ENCODE results near the gene NEK10.
"Not testable (repeated sequence)": the region's sequence is repeated elsewhere in the genome, so short reads cannot be mapped to it uniquely, and the experiment has no call there.

NEK10 gene, protein sequence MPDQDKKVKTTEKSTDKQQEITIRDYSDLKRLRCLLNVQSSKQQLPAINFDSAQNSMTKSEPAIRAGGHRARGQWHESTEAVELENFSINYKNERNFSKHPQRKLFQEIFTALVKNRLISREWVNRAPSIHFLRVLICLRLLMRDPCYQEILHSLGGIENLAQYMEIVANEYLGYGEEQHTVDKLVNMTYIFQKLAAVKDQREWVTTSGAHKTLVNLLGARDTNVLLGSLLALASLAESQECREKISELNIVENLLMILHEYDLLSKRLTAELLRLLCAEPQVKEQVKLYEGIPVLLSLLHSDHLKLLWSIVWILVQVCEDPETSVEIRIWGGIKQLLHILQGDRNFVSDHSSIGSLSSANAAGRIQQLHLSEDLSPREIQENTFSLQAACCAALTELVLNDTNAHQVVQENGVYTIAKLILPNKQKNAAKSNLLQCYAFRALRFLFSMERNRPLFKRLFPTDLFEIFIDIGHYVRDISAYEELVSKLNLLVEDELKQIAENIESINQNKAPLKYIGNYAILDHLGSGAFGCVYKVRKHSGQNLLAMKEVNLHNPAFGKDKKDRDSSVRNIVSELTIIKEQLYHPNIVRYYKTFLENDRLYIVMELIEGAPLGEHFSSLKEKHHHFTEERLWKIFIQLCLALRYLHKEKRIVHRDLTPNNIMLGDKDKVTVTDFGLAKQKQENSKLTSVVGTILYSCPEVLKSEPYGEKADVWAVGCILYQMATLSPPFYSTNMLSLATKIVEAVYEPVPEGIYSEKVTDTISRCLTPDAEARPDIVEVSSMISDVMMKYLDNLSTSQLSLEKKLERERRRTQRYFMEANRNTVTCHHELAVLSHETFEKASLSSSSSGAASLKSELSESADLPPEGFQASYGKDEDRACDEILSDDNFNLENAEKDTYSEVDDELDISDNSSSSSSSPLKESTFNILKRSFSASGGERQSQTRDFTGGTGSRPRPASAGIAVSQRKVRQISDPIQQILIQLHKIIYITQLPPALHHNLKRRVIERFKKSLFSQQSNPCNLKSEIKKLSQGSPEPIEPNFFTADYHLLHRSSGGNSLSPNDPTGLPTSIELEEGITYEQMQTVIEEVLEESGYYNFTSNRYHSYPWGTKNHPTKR

DNA sequence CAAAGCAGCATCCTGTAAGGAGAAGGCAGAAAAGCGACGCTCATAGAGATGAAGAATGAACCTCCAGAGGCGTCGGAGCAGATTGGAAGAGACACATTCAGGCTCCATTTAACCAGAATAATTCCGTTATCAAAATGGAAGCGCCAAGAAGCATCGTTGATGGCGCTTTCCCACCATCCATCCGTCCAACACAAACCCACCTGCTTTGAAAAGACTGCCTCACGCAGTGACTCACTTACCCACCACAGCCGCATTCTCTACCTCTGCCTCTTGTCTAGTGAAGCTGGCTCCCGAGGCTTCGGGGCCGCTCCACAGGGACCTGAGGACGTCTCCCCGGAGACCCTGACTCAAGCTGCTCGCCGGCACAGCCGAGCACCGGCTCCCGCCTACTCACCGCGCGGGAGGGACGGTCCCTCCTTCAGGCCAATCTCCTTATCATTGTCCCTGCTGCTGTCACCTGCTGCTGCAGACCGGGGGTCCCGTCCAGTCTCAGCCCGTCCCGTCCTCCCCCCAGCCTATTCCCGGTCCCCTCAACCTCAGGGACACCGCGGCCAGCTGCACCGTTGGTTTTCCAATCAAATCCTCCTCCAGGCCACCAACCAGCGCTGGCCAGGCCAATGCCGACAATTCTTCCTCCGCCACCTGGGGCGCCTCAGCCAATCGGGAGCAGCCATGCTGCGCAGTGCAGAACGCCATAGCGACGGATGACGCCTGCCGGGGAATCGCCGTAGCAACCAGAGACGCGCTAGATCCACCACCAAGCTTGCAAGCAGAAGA lies at the start of gene NEK10:
Gene NEK10 (minus strand): TSS at position 553 of the 777 bp plus-strand sequence. CDS start 16,501 bp downstream, outside the sequence.
- DNase-seq: peak; percentile 90 to 93

DNA sequence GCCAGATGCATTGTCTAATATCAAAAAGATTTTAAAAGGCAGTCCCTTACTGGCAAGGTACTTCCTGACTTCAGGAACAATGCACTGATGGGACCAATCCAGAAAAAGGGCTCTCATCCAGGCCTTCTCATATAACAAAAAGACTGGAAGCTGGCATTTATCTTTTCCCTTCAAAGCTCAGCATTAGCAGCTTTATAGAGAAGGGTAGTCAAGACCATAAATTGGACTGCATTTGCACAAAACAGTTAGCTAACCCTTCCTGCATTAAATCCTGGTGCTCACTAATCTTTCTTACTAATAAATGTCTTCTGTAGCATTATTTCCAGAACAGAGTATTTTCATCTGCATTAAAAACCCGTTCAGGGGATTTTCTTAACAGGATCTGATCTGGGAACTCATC lies 46.0 kb upstream of the NEK10 start:
- DNase-seq: no peak

DNA sequence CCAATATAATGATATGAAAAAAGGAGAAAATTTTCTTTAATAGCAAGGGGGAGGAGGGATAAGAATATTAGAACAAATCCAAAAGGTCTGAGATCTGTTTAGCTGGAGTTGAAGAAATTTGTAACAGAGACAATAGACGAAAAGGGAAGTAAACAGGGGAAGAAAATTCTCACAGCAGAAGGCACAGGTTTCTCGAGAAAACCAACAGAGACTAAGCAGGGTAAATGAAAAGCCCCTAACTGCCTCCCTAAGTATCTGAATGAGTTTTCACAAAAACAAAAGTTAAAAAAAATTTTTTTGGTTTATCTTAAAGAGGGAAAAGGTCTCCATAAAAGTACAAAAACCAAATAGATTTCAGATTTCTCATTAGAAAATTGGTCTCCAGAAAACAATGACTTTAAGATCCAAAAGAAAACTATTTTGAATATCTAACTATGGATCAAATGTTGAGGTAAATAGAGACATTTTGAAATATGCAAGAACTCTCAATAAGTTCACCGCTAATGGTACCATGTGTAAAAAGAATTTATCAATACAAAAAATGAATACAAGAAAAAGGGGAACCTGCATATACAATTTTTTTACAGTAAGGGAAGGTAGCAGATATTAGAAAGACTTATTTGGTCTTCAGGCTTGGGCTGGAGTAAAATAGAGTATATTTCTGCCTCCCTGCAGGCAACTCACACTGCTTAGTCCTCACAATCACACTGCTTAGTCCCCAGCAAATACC lies 23.9 kb upstream of the NEK10 start:
- DNase-seq: no peak

DNA sequence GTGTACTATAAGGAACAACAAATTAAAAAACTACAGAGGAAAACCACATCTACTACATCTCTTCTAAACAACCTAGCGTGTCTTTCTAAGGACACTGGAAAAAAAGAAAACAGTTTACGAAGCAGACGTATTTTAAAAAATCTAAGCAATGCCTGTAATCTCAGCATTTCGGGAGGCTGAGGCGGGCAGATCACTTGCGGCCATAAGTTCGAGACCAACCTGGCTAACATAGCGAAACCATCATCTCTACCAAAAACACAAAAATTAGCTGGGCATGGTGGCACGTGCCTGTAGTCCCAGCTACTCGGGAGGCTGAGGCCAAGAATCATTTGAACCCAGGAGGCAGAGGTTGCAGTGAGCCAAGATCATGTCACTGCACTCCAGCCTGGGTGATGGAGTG lies 23.2 kb upstream of the NEK10 start:
- not testable (repeated sequence) for DNase-seq

DNA sequence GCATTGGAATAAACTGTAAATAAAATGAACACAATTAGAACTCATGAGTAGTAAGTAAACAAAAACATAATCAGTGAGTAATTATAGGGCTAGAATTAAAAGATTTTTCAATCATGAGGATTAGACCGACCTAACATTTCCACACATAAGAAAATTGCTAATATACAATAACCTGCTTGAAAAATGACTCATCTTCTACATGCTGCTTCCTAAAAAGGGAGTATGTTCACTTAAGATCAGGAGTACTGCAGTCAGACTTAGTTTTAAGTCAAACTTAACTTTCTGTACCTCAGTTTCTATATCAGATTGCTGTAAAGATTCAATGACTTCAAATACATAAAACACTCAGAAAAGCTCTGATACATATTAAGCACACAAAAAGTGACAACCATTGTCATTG lies 22.6 kb upstream of the NEK10 start:
- no peak for DNase-seq

DNA sequence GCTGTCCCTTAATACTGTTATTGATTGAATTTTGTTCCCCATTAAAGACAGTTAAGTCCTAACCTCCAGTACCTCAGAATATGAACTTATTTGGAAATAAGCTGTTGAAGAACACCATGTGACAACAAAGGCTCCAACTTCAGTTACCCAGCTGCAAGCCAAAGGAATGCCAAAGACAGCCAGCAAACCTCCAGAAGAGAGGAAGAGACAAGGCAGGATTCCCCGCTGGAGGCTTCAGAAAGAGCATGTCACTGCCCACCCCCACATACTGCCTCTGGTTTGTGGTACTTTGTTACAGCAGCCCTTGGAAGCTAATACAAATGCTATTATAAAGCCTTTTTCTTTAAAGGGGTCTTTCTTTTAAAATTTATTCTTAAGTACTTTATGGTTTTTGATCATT lies 18.4 kb upstream of the NEK10 start:
- no peak for DNase-seq

DNA sequence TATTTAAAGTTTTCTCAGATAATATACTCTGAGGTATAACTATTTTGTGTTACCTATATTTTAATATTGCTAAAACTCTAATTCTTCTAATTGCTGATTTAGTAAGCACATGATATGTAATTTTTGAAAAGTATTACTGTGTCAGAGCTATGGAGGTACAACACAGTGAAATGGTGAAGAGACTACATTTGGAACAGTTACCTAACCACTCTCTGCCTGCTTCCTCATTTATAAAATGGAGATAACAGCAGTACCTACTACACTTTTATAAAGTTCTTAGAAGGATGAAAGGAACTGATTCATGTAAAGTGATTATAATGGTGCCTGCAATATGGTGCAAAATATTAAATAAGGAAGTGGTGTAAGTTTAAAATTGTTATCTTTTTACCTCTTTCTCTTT lies 16.3 kb upstream of the NEK10 start:
- no peak for DNase-seq

DNA sequence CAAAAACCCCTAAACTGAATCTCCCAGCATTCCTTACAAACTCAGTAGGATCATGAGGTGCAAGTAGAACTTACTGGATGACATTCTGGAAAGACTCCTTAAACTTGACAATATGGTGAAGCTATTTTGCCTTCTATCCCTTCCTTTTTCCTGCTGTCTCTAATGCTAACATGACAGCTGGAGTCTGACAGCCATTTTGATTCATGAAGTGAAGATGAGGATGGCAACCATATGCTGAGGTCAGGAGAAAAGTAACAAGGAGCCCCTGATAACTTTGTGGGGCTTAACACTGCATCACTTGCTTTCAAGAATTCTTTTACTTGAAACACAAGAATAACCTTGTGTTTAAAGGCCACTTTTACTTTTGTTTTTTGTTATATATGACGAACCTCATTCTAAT lies 15.0 kb upstream of the NEK10 start:
- DNase-seq: no peak

DNA sequence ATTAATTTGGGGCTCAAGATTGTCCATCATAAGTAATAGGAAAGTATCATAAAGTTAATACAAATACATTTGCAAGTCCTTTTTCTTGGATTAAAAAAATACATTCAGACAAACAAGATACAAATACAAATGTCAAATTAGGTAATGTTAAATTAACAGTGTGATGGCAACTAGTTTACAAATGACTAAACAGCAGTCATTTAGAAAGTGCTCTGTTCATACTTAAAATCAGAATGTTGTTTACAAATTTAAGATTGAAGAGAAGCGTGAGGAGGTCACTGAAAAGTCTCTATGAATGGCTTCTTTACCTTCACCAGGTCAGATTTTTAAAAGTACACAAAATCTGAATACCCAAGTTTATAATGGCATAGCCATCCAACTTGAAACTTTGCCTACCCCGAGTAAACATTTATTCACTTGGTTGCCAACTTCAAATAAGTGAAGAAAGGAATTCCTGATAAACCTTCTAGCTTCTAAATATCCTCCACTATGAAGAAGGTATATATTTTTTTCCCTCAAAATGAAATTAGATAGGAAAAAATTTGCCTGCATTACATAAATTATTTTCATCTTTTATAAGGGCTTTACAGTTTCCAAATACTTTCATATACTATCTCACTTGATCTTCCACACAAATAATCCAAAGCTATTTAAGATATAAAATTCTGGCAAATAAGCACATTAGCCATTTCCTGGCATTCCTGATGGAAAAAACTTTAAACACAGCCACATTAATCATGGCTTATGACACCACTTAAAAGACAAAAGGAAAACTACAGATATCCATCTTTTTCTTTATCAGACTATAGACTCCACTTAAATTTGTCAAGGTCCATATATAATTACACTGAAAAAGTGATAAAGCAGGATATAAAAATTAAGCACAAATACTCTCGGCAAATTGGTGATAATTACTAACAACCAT lies 11.5 kb upstream of the NEK10 start:
- no peak for DNase-seq

DNA sequence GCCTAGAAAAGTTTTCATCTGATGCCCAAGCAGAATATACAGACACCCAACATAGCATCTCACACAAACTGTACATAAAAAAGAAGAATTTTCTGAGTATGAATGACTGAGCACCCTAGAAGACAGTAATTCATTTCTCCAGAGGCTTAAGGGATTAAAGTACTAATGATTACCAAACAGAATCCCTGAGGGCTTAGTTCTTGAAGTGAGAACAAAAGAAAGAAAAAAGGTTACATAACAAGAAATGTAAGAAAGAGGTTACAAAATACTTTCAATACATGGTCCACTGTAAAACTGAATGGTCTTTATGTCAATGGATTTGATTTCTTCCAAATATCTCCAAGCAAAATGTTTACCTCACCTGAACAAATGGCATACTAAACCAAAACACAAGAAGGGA lies 9.1 kb upstream of the NEK10 start:
- DNase-seq: no peak

DNA sequence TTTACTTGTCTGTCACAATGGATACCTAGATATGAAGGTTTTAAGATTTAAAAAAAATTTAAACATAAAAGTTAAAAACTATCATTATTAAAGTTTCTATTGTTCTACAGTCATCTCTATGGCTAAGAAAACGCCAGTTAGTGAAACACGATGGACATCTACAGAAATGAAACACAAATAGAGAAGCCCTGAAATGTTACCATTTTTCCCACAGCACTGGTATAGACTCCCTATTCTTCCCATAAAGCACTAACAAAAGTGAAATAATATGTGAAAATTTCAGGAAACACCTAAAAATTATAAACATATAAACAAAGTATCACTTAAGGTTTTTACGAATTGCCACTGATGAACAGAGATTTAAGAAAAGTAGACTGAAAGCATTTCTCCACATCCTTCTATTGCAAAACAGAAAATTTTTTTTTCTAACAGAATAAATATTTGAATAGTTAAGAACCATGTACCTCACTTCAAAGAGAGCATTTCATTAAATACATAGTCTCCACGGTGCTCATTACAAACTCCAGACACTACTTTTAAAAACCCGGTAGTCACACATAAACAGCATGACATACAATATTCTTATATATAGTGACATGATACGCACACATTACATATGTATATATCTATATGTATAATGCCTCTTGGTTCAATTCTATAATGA lies 7.1 kb upstream of the NEK10 start:
- DNase-seq: no peak

DNA sequence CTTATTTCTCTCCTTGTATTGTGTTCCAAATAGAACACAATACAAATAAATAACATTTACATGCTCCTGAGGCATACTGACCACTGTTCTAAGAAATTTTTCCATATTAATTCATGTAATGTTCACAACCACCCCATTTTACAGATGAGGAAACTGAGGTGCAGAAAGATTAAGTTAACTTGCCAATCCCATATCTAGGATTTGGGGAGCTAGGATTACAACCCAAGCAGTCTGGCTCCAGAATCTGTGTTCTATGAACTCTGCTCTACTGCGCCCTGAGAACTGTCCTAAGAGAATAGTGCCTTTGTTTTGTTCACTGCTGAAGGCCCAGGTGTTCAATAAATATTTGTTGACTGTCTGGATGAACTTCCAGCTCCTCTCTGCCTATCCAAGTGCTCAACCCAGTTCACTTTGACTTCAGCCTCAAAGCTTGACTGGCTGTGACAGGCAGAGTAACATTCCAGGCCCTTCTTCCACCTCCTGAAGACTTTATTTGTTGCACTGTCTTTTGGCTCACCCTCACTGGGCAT lies 3.1 kb downstream of the NEK10 start:
- no peak for DNase-seq

DNA sequence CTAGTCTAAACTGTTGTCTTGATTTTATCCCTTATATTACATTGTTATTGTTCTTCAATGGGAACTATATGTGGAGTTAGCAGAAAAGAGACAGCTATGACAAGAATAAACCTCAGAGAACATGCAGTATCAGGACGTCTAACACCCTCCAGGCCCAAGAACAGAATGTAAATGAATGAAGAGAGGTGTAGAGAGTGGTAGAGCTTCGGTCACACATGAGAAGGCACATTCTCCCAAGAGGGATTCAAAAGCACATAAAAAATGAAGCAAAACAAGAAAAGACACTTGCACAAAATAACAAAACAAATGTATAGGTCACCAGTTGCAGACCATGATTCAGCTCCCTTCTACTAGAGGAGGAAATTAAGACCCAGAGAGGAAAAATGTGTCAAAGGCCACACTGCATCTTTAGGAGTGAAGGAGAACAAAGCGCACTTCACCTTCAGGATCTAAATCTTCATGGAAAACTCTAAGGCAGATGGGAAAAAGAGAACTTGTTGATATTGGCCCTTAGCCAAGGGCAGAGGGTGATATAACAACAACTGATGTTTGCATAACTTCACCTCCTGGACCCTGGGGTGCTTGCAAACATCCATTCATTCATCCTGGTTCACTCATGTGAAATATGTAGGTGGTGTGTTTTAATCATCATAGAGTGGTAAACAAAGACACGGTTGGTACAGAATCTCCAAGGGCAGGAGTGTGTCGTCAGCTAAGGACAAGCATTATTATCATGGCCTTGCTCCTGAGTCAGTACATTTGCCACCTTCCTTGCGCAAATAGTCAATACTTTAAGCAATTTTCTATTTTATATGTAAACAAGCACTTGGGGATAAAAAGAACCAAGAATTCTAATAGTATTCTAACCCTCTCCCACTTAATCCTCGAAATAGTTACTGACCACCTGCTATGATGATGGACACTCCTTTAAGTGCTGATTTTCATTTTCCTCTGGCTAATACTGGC lies 8.8 kb downstream of the NEK10 start:
- DNase-seq: no peak

DNA sequence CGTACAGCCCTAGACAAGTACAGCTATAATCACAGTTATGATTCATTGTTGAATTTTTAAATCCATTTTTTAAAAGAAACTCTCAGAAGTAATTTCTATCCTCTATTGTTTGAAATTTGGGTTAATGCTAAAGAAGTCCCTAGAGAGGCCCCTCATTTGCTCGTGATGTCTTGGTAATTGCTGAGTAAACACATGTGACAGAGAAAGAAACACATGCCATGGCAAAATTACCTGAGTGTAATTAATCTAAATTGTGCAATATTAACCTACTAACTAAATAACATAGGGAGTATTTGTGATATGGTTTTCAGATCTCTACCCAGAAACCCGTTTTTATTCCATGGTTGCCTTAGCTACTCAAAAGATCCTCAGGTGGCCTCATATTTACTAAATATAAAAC lies 10.8 kb downstream of the NEK10 start:
- no peak for DNase-seq

DNA sequence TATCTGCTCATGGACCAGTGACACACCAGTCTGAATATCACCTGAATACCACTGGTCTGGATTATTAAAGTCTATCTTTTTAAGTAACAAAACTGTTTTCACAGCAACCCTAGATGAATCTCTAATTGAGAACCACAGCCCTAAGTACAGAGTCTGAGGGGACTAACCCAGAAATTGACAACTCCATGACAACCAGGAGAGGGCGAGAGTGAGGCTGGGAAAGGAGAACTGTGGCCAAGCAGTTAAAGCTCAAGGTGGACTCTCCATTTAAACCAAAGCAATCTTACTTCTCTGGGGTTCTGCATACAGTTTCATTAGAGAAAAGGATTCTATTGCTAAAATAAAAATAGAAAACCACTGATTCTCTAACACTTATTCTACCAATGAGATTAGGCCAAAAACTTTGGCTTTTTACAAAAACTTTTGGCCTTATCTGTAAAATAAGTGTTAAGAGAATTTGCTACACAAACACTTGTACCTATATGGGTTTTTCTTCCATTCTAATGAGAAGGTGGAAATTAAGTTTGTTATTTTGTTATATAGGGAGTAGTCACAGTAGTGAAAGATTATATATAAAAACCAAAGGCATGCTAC lies 11.4 kb downstream of the NEK10 start:
- DNase-seq: peak; percentile 56 to 71

DNA sequence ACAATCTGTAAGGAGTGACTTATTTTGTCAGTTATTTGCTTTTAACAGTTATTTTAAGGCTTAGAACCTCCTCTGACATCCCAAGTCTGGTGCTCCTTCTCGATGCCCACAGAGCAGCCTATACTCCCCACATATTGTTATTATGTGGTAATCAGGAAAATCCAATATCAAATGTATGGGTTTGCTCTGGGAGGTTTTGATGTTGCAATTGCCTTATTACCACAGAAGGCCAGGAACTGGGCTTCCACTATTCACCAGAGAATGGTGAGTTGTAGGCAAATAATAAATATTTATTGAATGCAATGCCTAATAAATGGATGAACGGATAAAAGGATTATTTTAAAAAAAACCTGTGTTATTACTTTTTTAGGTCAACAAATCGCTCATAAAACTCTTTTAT lies 12.2 kb downstream of the NEK10 start:
- DNase-seq: no peak

DNA sequence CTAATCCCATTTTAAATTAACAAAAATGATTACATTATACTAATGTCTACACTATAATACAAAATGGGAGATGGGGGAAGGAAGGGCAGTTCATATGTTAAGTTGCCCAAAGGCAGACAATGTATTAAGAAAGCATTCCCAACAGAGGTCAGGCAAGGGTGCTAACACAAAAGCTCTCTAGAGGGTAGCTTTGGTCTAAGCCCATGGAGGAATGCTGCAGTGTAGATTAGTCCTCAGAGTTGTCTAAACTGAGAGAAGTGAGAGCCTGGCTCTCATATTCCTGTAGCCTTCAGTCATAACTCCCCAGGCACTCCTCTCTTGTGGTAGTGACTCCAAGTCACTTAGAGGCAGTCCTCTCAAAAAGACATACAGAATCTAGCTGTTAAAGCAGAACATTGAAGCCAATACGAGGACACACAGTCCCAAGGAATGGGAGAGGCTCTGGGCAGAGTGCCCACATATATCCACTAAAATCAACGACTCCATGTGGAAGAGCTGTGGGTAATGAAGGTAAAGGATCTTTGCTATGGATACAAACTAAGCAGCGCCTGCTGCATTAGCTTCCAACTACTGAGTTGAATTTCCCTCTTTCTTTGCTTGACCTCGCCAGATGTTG lies 14.5 kb downstream of the NEK10 start:
- no peak for DNase-seq

DNA sequence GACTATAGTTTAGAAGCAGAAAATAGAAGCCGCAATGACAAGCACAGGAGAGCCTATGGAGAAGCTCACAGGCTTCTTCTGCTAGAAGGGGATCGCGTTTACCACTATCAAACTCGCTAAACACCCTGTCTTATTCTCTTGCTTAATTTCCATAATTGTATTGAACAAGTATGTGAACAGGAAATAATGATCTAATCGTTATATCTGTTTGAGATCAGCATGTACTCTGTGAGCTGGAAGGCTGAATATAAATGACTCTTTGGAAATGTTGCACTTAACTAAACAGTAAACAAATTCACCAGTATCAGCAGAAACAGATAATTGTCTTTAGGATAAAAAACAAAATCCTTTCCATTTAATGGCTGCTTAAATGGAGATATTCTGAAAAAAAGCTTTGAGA lies 15.0 kb downstream of the NEK10 start:
- no peak for DNase-seq

Data from CD4-positive, alpha-beta T cell treated with Interleukin-1 beta for 1 hour (primary cell).